Measurements from ENCODE around the gene KYAT1. TPM values are rescaled to one million over a fixed set of nuclear protein-coding genes. Genes with fewer than 3 reads are reported as not detected.

The KYAT1 gene
- total RNA-seq, 1 donor from 2014 or later = 21.7 TPM

DNA sequence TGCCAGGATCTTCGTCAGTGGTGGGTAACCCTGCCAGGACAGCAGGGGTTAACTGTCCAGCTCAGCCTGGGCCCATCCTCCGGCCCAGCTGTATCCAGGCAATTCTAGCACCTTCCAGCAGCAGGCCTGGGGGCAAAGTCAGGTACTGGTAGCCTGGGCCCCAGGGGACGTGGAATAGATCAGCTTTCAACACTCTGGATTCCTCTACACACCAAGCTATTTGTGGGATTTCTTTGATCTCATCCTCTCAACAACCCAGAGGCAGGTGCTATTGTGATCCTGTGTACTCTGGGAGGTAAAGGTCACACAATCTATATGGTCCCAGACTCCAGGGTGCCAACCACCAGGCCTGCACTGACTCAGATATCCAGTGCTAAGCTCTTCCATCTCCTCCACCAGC, 43.4 kb downstream of the KYAT1 start:
- Histone ChIP-seq H3K36me3 (no peaks in the 10 kb centered on the region), H4K20me1 (ENCODE audit: low read depth) (no peaks in the 10 kb centered on the region)

DNA sequence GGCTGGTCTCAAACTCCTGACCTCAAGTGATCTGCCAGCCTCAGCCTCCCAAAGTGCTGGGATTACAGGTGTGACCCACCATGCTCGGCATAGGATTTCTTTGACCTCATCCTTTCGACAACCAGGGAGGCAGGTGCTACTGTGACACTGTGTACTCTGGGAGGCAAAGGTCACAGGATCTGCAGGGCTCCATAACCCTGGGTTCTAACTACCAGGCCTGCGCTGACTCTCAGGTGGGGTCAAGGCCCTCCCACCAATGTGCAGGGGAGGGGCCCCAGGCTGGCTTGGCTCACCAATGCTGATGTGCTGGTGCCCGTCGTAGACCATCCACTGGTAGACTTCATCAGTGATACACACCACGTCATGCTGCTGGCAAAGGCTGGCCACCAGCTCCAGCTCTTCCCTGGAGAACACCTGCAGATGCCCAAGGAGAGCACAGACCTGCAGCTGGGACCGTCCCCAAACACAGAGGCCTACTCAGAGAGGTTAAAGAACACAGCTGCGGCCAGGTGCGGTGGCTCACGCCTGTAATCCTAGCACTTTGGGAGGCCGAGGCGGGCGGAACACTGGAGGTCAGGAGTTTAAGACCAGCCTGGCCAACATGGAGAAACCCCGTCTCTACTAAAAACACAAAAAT, 45.1 kb downstream of the KYAT1 start:
- Mint-ChIP-seq H3K9me3 (no peaks in the 10 kb centered on the region), H3K27ac (no peak overlapping the region)
- no peaks in the 10 kb centered on the region for H3K36me3 ChIP-seq

More for the DNA sequence above, 43.4 kb downstream of the KYAT1 start:
- peaks cover 3% of the 10 kb centered on the region for H3K4me1 Mint-ChIP-seq
- H3K27ac Mint-ChIP-seq = no peak overlapping the region
- H2AFZ ChIP-seq (replicated peaks) = no peak overlapping the region
- no peaks in the 10 kb centered on the region for H3K79me2 ChIP-seq (ENCODE audit: low read depth)
- peaks cover 5% of the 10 kb centered on the region for H3K27me3 Mint-ChIP-seq (ENCODE audit: insufficient read depth, low read depth)
- H3K4me3 Mint-ChIP-seq = no peak overlapping the region
- H3K4me2 ChIP-seq = no peak overlapping the region
- no peaks in the 10 kb centered on the region for H3K9me3 Mint-ChIP-seq
- no peaks in the 10 kb centered on the region for H3K4me1 ChIP-seq
- no peak overlapping the region for H3K4me3 ChIP-seq
- H3K27ac ChIP-seq = no peak overlapping the region
- TF ChIP-seq EZH2 (IDR thresholded peaks at IDR 0.05) (no peak), EZH2phosphoT487 (IDR thresholded peaks at IDR 0.05) (no peak)
- TF ChIP-seq, protein P1, sequence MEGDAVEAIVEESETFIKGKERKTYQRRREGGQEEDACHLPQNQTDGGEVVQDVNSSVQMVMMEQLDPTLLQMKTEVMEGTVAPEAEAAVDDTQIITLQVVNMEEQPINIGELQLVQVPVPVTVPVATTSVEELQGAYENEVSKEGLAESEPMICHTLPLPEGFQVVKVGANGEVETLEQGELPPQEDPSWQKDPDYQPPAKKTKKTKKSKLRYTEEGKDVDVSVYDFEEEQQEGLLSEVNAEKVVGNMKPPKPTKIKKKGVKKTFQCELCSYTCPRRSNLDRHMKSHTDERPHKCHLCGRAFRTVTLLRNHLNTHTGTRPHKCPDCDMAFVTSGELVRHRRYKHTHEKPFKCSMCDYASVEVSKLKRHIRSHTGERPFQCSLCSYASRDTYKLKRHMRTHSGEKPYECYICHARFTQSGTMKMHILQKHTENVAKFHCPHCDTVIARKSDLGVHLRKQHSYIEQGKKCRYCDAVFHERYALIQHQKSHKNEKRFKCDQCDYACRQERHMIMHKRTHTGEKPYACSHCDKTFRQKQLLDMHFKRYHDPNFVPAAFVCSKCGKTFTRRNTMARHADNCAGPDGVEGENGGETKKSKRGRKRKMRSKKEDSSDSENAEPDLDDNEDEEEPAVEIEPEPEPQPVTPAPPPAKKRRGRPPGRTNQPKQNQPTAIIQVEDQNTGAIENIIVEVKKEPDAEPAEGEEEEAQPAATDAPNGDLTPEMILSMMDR (IDR thresholded peaks at IDR 0.05) = no peak
- DNase-seq (ENCODE audit: low spot score) = no peak
- H3K9ac ChIP-seq = no peak overlapping the region
- H3K27me3 ChIP-seq = no peaks in the 10 kb centered on the region
- H3K36me3 Mint-ChIP-seq = peaks cover 3% of the 10 kb centered on the region
- H3F3A ChIP-seq (ENCODE audit: low read depth) = no peaks in the 10 kb centered on the region
- no peaks in the 10 kb centered on the region for H3K9me3 ChIP-seq (ENCODE audit: low read depth)

DNA sequence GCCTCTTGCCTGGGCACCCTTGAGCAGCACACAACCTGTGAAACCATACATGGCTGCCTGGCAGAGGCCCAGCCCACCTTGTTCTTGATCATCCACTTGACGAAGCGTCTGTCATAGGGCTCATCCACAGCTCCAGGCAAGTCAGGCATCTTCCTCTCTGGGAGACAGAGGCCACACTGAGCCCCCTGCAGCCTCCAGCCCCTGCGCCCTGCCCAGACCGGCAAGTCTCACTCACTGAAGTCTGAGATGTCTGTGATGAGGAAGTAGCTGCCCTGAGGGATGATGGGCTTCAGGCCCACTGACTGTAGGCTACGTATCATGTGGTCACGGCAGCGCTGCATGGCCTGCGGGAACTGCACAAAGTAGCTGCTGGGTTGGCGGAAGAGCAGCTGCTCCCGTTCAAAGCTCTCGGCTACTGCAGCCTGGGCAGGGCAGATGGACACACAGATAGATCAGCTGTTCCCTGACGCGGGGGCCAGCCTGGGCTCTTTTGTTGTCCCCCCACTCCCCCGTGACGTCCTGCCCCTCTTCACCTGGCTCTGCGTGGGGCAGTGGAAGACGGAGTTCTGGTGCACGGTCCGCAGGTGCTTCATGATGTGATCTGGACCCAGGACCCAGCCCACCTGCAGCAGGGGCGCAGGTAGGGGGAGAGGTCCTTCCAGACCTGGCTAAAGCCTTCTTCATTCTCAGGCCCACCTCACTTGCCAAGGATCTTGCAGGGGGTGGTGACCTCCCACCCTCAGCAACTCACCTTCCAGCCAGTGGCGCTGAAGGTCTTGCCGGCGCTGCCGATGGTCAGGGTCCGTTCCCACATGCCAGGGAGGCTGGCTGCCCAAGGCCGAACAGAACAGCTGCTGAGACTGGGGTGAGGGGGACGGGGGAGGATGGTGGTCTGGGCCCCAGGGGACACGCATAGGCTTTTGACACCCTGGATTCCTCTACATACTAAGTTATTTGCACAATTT, 46.2 kb downstream of the KYAT1 start:
- H3K27ac ChIP-seq = no peak overlapping the region
- no peak overlapping the region for H3K4me2 ChIP-seq
- H3K4me1 Mint-ChIP-seq = peaks cover 3% of the 10 kb centered on the region
- H3K9me3 Mint-ChIP-seq = no peaks in the 10 kb centered on the region
- peaks cover 5% of the 10 kb centered on the region for H3K36me3 Mint-ChIP-seq
- peaks cover 5% of the 10 kb centered on the region for H3K27me3 Mint-ChIP-seq (ENCODE audit: insufficient read depth, low read depth)
- no peaks in the 10 kb centered on the region for H4K20me1 ChIP-seq (ENCODE audit: low read depth)
- no peaks in the 10 kb centered on the region for H3K36me3 ChIP-seq
- H3K27me3 ChIP-seq = no peaks in the 10 kb centered on the region
- TF ChIP-seq, protein P1 (IDR thresholded peaks at IDR 0.05) = no peak
- TF ChIP-seq EZH2phosphoT487 (IDR thresholded peaks at IDR 0.05) (no peak), EZH2 (IDR thresholded peaks at IDR 0.05) (no peak)
- no peak overlapping the region for H3K9ac ChIP-seq
- H3K4me3 Mint-ChIP-seq = no peak overlapping the region
- DNase-seq (ENCODE audit: low spot score) = no peak
- no peak overlapping the region for H3K27ac Mint-ChIP-seq
- H3K9me3 ChIP-seq (ENCODE audit: low read depth) = no peaks in the 10 kb centered on the region
- H2AFZ ChIP-seq (replicated peaks) = no peak overlapping the region
- H3K4me3 ChIP-seq = no peak overlapping the region
- H3K79me2 ChIP-seq (ENCODE audit: low read depth) = no peaks in the 10 kb centered on the region
- no peaks in the 10 kb centered on the region for H3F3A ChIP-seq (ENCODE audit: low read depth)
- H3K4me1 ChIP-seq = no peaks in the 10 kb centered on the region

More for the DNA sequence above, 45.1 kb downstream of the KYAT1 start:
- Histone ChIP-seq H3K79me2 (ENCODE audit: low read depth) (no peaks in the 10 kb centered on the region), H3F3A (ENCODE audit: low read depth) (no peaks in the 10 kb centered on the region), H3K27me3 (no peaks in the 10 kb centered on the region), H3K4me3 (no peak overlapping the region), H4K20me1 (ENCODE audit: low read depth) (no peaks in the 10 kb centered on the region), H2AFZ (replicated peaks) (no peak overlapping the region), H3K4me2 (no peak overlapping the region), H3K27ac (no peak overlapping the region), H3K9ac (no peak overlapping the region), H3K4me1 (no peaks in the 10 kb centered on the region), H3K9me3 (ENCODE audit: low read depth) (no peaks in the 10 kb centered on the region)
- peaks cover 5% of the 10 kb centered on the region for H3K27me3 Mint-ChIP-seq (ENCODE audit: insufficient read depth, low read depth)
- peaks cover 3% of the 10 kb centered on the region for H3K4me1 Mint-ChIP-seq
- H3K4me3 Mint-ChIP-seq = no peak overlapping the region
- H3K36me3 Mint-ChIP-seq = peaks cover 5% of the 10 kb centered on the region
- TF ChIP-seq EZH2phosphoT487 (IDR thresholded peaks at IDR 0.05) = no peak
- TF ChIP-seq EZH2 (IDR thresholded peaks at IDR 0.05) = no peak
- TF ChIP-seq, protein P1 (IDR thresholded peaks at IDR 0.05) = no peak
- no peak for DNase-seq (ENCODE audit: low spot score)
